Epithelial cell of esophagus (primary cell): ENCODE data around the gene KLC3.

Experiments used
- DNase-seq: peaks from one replicate; pipeline ENCODE4 v3.0.0; 2010; ENCODE audit warnings: low read depth
- H3K4me3 ChIP-seq: 2 replicates; pipeline ENCODE4 v1.5.1; 2011; ENCODE audit warnings: mild to moderate bottlenecking, low read length, control low read depth
- CTCF ChIP-seq: IDR thresholded peaks from 2 replicates; pipeline ENCODE4 v1.5.1; 2011; ENCODE audit warnings: low read depth, mild to moderate bottlenecking, low read length, control low read depth, inconsistent platforms; ENCODE audit not compliant: insufficient read depth; ENCODE audit errors: missing control alignments

Gene KLC3

DNA sequence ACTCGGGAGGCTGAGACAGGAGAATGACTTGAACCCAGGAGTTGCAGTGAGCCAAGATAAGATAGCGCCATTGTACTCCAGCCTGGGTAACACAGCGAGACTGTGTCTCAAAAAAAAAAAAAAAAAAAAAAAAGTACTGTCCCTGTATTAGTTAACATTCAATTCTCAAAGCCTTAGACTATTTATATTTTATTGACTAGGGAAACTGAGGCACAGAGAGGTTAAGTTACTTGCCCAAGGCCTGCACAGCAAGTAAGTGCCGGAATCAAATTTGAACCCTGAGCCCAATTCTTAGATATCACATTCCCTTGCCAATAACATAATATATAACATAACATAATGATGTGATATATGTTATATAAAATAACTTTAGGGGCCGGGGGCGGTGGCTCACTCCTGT lies 921 bp upstream of the KLC3 start:
- no peak overlapping the region for H3K4me3 ChIP-seq
- TF ChIP-seq CTCF = no peak
- no peak for DNase-seq

DNA sequence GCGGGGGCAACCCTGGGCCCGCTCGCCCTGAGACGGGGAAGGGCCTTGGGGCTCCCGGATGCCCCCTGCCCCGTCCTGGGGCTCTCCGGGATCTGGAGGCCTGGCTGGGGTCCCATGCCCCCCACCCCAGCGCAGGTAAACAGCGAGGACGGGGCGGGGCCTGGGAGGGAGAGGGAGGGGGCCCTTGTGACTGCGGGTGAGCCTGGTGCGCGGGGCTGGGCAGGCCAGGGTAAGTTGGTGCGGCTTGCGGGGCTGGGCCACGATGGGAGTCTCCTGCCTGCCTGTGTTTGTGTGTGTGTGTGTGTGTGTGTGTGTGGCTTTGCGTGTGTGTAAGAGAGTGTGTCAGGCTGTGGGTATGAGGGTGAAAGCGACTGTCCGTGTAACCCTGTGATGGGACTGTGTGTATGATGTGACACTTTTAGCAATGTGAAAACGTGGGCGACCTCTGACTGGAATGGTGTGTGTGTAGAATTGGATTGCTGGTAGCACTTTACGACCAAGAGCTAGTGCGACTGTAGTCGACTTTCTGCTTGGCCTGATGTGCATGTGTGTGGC lies 426 bp downstream of the KLC3 start:
- DNase-seq = peak; percentile 53
- H3K4me3 ChIP-seq = peak overlapping the region; percentile 74
- no peak for TF ChIP-seq CTCF

DNA sequence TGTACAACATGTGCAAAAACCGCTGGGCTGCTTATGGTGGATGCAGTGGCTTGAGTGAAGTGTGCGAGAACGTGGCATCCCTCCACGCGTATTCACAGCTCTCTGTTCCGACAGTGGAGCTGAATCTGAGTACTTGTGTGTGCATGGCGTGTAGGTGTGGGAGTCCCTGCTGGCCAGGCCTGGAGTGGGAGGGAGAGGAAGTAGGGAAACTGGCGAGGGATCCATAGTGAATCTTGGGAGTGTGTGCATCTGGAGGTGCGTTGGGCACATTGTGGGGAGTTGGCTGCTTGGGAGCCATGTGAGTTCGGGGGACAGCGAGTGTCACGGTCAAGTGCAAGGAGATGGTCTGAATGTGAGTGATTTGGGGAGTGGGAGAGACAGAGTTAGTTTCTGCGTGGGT lies 2.4 kb downstream of the KLC3 start:
- no peak for DNase-seq
- no peak overlapping the region for H3K4me3 ChIP-seq
- TF ChIP-seq CTCF = no peak

DNA sequence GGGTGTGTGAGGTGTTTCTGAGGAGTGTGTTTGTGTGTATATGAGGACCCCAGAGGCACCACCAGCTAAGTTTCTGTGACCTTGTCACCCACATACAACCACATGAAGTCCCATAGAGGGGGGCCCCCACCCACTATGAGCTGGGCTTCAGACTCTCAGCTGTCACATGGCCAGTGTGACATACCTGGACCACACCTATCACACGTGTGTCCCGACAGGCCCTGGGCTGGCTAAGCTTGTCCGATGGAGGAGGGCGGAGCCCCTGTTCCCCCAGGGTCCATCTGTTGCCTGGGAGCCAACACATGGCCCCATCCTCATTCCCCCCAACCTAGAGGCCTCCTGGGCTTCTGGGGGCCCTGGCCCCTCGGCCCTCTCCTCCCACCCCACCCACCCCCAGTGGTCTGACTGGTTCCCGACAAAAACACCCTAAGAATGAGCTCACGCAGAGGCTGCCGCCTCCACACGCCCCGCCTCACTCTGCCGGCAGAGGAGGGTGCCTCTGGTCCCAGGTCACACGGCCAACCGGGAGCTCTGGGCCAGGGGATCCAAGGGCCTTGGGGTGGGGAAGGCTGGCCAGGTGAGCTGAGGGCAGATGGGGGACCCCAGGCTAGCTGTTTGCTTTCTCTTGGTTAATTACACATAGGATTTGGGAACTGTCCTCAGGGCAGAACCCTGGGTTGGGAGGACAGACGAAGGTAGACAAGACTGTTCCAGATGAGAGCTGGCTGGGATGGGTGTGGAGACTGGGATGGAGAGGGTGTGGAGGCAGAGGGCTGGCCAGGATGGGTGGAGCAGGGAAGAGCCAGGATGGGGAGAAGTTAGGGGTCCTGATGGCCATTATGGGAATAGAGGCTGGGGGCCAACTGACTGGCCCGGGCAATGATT lies 4.3 kb downstream of the KLC3 start:
- no peak for TF ChIP-seq CTCF
- peak; percentile 68 for DNase-seq
- peak overlapping the region; percentile 21 for H3K4me3 ChIP-seq

- no peak for TF ChIP-seq CTCF
- no peak for DNase-seq
- no peak overlapping the region for H3K4me3 ChIP-seq
These were observed 4.9 kb downstream of the KLC3 start for GRCh38 chr19:45345506-45345860.

DNA sequence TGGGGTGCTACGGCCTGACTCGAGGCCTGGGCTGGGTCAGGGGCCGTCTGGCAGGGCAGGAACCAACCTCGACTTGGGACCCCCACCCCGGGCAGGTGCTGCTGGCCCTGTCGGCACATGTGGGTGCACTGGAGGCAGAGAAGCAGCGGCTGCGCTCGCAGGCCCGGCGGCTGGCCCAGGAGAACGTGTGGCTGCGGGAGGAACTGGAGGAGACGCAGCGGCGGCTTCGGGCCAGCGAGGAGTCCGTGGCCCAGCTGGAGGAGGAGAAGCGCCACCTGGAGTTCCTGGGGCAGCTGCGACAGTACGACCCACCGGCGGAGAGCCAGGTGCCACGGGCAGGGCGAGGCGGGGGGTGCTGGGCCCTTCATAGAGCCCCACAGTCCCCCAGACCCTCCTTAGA lies 5.9 kb downstream of the KLC3 start:
- DNase-seq = no peak
- H3K4me3 ChIP-seq = no peak overlapping the region
- no peak for TF ChIP-seq CTCF
